Measurements from ENCODE around the gene FAF2. TPM values are rescaled to one million over a fixed set of nuclear protein-coding genes. Genes with fewer than 3 reads are reported as not detected.
"Not testable (repeated sequence)": the region's sequence is repeated elsewhere in the genome, so short reads cannot be mapped to it uniquely, and the experiment has no call there.

FAF2 gene
- total RNA-seq, 1 donor from 2014 or later, result 25.0 TPM

DNA sequence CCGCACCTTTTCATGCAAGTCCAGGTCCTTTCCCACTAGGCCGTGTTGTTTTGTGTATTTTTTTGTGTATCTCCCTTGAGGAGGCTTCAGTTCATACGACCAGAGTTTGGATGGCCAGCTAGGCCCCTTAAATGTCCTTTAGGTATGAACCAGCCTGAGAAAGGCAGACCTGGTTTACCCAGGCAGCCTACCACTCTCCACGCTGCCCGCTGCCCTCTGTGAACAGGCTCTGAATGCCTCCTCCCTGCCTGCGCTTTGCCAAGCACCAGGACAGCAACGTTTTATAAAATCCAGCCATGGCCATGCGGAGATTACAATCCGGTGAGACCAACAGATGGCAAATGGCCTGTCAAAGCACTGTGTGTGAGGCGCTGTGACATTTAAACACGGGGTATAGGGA, 31.2 kb upstream of the FAF2 start:
- no peak for DNase-seq (ENCODE audit: low read depth)

DNA sequence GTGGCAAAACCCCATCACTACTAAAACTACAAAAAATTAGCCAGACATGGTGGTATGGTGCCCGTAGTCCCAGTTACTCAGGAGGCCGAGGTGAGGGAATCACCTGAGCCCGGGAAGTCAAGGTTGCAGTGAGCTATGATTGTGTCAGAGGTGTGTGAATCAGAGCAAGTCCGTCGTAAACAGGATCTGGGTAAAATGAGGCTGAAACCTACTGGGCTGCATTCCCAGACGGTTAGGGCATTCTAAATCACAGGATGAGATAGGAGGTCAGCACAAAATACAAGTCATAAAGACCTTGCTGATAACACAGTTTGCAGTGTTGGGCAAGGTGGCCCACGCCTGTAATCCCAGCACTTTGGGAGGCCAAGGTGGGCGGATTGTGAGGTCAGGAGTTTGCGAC, 29.9 kb upstream of the FAF2 start:
- no peak for DNase-seq (ENCODE audit: low read depth)

DNA sequence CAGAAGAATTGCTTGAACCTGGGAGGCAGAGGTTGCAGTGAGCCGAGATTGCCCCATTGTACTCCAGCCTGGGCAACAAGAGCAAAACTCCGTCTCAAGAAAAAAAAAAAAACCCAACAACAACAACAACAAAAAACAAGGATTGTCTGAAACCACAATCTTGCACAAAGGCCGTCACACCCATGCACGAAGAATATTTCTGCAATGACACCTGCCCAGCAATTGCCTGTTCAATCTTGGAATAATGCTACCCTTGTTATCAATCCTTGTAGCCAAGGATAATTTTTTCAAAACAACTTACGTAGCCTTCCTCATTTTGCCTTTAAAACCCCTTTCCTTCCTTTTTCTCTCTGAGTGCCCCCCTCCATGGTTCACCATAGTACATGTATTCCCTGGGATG, 28.1 kb upstream of the FAF2 start:
- DNase-seq (ENCODE audit: low read depth), result no peak

GRCh38 chr5:176420972-176421544, 27.1 kb upstream of the FAF2 start:
- no peak for DNase-seq (ENCODE audit: low read depth)

- DNase-seq (ENCODE audit: low read depth), result no peak
These were observed 24.0 kb upstream of the FAF2 start for GRCh38 chr5:176424181-176424580.

- no peak for DNase-seq (ENCODE audit: low read depth)
These were observed 23.0 kb upstream of the FAF2 start for GRCh38 chr5:176425138-176425537.

DNA sequence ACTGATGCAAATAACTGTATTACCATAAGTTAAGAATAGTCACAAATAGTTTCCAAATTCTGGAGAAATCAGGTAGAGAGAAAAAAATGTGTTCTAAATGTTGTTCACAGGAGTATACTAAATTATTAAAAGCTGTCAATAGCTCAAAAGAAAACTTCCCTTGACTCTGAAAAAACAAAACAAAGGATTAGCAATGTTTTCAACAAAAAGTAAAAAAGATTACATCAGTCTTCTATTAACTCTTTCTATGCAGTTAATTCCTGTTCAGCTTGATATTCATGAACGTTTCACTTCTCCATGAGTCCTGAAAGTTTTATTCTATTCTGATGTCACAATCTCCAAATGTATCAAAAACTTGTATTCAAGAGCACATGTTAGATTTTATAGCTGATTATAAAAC, 22.4 kb upstream of the FAF2 start:
- no peak for DNase-seq (ENCODE audit: low read depth)

- no peak for DNase-seq (ENCODE audit: low read depth)
These were observed 21.3 kb upstream of the FAF2 start for GRCh38 chr5:176426876-176427275.

DNA sequence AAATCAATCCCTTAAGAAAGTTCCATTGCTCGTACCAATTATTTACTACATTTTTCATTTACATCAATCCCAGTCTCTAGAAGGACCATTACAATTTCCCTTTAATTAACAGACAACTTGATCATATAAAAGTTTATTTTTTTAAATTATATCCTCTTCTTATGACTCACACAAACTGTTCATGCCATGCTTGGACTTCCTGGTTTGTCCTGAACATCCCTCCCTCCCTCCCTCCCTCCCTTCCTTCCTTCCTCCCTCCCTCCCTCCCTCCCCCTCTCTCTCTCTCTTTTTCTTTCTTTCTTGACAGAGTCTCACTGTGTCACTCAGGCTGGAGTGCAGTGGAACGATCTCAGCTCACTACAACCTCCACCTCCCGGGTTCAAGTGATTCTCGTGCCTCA, 20.2 kb upstream of the FAF2 start:
- no peak for DNase-seq (ENCODE audit: low read depth)

DNA sequence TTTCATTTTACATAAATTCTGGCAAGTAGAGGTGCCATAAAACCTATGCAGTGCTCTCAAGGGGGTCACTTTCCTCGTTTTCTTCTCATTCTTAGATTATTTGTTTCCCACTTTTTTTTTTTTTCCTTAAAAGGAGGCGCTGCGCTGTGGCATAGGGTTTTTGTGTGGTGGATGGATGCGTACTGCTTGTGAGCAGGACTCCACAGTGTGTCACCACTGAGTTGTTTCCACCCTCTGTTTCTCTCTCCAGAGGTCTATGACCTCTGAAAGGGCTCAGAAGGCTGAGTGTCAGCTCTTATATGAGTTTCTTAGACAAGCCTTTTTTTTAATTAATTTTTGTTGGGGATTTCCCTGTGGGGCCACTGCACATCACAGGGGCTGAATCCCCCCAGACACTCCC, 18.2 kb upstream of the FAF2 start:
- DNase-seq (ENCODE audit: low read depth), result no peak

DNA sequence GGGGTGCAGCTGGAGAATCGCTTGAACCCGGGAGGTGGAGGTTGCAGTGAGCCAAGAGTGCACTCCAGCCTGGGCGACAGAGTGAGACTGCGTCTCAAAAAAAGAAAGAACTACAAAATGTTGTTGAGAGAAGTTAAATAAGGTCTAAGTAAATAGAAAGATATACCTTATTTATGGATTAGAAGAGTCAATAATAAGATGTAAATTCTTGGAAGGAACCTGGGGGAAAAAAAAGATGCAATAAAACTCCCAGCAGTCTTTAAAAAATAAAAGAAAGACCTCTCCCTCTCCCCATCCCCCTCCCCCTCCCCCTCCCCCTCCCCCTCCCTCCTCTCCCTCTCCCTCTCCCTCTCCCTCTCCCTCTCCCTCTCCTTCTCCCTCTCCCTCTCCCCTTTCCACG, 15.5 kb upstream of the FAF2 start:
- DNase-seq (ENCODE audit: low read depth), result no peak

DNA sequence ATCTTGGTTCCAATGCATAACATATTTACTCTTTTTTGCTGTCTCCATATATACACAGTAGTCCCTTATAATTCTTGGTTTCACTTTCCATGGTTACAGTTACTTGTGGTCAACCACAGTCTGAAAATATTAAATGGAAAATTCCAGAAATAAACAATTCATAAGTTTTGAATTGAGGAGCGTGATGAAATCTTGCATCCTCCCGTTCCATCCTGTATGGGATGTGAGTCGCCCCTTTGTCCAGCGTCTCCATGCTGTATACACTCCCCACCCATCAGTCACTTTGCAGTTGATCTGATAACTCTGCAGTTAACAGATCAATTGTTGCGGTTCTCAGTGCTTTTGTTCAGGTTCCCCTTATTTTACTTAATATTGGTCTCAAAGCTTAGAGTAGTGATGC, 11.5 kb upstream of the FAF2 start:
- DNase-seq (ENCODE audit: low read depth), result no peak

DNA sequence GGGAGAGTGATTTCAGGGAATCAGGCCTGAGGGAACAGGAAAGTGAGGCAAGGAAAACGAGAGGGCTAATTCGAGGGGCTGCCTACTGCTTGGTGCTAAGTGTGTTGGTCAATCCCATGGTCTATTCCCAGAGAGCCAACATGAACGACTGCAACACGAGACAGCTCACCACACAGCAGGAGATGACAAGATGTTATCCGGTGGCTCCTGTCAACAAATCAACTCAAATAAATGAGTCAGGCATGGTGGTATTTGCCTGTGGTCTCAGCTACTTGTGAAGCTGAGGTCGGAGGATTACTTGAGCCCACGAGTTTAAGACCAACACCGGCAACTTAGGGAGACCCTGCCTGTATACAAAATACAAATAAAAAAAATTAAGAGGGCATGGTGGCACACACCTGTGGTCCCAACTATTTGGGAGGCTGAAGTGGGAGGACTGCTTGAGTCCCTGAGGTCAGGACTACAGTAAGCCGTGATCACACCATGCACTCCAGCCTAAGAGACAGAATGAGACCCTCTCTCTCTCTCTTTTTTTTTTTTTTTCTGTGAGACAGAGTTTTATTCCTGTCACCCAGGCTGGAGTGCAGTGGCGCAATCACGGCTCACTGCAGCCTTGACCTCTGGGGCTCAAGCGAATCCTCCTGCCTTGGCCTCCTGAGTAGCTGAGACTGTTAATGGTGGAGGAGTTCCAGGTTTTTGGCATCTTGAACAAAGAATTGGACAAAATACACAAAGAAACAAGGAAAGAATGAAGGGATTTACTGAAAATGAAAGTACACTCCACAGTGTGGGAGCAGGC, 9.0 kb upstream of the FAF2 start:
- peak; percentile 84 for DNase-seq (ENCODE audit: low read depth)

GRCh38 chr5:176440927-176441706, 7.1 kb upstream of the FAF2 start:
- DNase-seq (ENCODE audit: low read depth), result no peak

GRCh38 chr5:176441921-176442323, 6.3 kb upstream of the FAF2 start:
- no peak for DNase-seq (ENCODE audit: low read depth)

- not testable (repeated sequence) for DNase-seq (ENCODE audit: low read depth)
These were observed 5.3 kb upstream of the FAF2 start for GRCh38 chr5:176442911-176443310.

- no peak for DNase-seq (ENCODE audit: low read depth)
These were observed 3.4 kb upstream of the FAF2 start for GRCh38 chr5:176444742-176445141.

DNA sequence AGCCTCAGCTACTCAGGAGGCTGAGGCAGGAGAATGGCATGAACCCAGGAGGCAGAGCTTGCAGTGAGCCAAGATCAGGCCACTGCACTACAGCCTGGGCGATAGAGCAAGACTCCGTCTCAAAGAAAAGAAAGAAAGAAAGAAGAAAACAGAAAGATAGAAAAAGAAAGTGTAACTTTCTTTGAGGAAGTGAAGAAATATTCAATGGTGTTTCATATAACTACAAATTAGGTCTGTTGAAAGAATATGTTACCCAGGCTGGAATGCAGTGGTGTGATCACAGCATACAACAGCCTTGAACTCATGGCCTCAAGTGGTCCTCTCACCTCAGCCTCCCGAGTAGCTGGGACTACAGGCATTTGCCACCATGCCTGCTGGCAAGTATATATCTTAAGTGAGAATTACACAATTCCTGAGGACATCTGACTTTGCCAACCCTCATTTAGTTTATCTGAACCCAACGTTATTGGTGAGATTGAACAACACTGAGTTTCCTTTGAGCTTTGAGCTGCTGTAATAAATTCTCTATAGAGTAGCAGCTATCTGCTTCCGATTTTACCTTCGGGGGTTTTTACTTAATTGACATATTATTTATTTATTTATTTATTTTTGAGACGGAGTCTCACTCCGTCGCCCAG, 2.0 kb upstream of the FAF2 start:
- DNase-seq (ENCODE audit: low read depth), result no peak

DNA sequence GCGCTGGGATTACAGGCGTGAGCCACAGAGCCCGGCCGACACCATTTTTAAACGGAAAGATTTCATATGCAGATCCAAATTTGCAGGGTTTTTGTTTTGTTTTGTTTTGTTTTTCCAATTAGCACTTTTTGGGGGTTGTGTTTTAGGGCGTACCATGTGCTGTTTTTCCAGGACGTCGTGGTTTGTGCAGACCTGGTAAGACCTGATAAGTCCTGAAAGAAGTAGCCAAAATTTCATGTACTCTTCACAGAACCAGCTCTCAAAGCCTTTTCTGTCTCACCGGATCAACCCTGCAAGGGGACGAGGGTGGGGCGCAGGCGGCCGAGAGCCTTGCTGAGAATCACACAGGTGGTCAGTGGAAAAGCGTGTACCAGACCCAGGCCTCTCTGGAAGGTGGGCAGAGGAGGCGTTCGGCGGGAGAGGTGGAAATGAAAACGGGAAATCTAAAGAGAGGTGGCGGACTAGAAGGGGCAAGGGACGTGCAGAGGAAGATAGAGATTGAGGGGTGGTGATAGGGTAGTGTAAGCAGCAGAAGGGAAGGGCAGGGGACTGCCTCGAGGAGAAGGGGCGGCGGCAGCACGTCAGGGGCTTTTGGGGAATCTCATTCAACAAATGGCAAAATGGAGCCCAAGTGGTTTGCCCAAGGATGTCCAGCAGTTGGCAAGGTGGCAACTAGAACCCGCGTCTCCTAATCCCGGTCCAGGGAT, 1.1 kb upstream of the FAF2 start:
- DNase-seq (ENCODE audit: low read depth), result no peak

DNA sequence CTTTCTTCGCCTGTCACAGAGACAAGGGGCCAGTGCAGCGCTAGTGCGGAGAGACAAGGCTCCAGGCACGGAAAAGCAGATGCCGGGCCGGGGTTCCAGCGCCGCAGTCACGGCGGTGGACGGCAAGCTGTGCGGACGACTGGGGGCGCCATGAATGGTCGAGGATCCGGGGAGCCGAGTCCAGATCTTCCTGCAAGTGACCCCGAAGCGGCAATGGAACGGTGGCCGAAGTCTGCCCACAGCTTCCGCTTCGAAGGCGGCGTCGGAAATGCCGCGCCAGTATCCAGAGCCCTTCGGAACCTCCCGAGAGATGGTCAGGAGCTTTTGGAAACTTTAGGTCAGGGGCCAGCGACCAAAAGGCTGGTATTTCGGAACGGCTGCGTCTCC, 601 bp upstream of the FAF2 start:
- no peak for DNase-seq (ENCODE audit: low read depth)

DNA sequence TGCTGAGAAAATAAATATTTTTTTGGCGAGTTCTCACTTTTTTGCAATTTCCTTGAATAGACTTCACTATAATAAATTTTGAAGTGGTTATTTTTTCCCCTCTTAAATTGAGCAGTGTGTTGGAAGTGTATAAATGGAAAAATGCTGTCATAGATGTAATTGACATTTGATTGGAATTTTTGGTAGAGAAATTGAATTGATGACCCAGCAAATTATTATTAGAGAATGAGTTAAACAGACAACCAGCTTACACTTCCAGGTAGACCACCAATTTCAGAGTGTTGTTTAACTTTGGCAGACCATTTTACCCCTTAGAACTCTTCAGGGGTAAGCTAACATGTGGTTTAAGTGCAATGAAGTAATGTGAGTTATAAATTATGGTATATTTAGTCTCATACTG, 1.9 kb downstream of the FAF2 start:
- DNase-seq (ENCODE audit: low read depth), result no peak

All from myocyte (in vitro differentiated cells).